ENCODE measurements around the gene CERKL. TPM values are rescaled to one million over a fixed set of nuclear protein-coding genes. Genes with fewer than 3 reads are reported as not detected.

The CERKL gene
- total RNA-seq, 1 donor from 2014 or later, result 2.6 TPM

- H3K27me3 Mint-ChIP-seq, result peaks cover 69% of the 10 kb centered on the region
- no peak overlapping the region for H3K27ac Mint-ChIP-seq
- no peak for TF ChIP-seq CTCF (IDR thresholded peaks at IDR 0.05; ENCODE audit: unreplicated experiment)
- H3K4me3 Mint-ChIP-seq (ENCODE audit: low read depth), result no peak overlapping the region
- H3K36me3 Mint-ChIP-seq (ENCODE audit: insufficient read depth), result no peaks in the 10 kb centered on the region
- no peaks in the 10 kb centered on the region for H3K4me1 Mint-ChIP-seq (ENCODE audit: low read depth)
- no peaks in the 10 kb centered on the region for H3K9me3 Mint-ChIP-seq (ENCODE audit: low read depth)
- DNase-seq (ENCODE audit: low spot score, unreplicated experiment), result no peak
Observed at GRCh38 chr2:181673173-181673572, 16.3 kb upstream of the CERKL start.

- Mint-ChIP-seq H3K4me1 (ENCODE audit: low read depth) (no peaks in the 10 kb centered on the region), H3K27ac (no peak overlapping the region), H3K27me3 (peaks cover 66% of the 10 kb centered on the region), H3K4me3 (ENCODE audit: low read depth) (no peak overlapping the region), H3K9me3 (ENCODE audit: low read depth) (no peaks in the 10 kb centered on the region), H3K36me3 (ENCODE audit: insufficient read depth) (no peaks in the 10 kb centered on the region)
- no peak for DNase-seq (ENCODE audit: low spot score, unreplicated experiment)
- no peak for TF ChIP-seq CTCF (IDR thresholded peaks at IDR 0.05; ENCODE audit: unreplicated experiment)
Observed at GRCh38 chr2:181672255-181673008, 15.5 kb upstream of the CERKL start.

GRCh38 chr2:181670632-181671031 lies 13.7 kb upstream of the CERKL start:
- Mint-ChIP-seq H3K9me3 (ENCODE audit: low read depth) (peaks cover 3% of the 10 kb centered on the region), H3K27ac (no peak overlapping the region)

GRCh38 chr2:181667234-181667633 lies 10.3 kb upstream of the CERKL start:
- Mint-ChIP-seq H3K4me3 (ENCODE audit: low read depth) (no peak overlapping the region), H3K27ac (no peak overlapping the region), H3K27me3 (peaks cover 31% of the 10 kb centered on the region), H3K4me1 (ENCODE audit: low read depth) (no peaks in the 10 kb centered on the region), H3K9me3 (ENCODE audit: low read depth) (peaks cover 3% of the 10 kb centered on the region), H3K36me3 (ENCODE audit: insufficient read depth) (no peaks in the 10 kb centered on the region)
- TF ChIP-seq CTCF (IDR thresholded peaks at IDR 0.05; ENCODE audit: unreplicated experiment), result no peak
- no peak for DNase-seq (ENCODE audit: low spot score, unreplicated experiment)

More at GRCh38 chr2:181670632-181671031, 13.7 kb upstream of the CERKL start:
- no peak for TF ChIP-seq CTCF (IDR thresholded peaks at IDR 0.05; ENCODE audit: unreplicated experiment)
- H3K4me3 Mint-ChIP-seq (ENCODE audit: low read depth), result no peak overlapping the region
- DNase-seq (ENCODE audit: low spot score, unreplicated experiment), result no peak
- peaks cover 62% of the 10 kb centered on the region for H3K27me3 Mint-ChIP-seq
- no peaks in the 10 kb centered on the region for H3K36me3 Mint-ChIP-seq (ENCODE audit: insufficient read depth)
- no peaks in the 10 kb centered on the region for H3K4me1 Mint-ChIP-seq (ENCODE audit: low read depth)

GRCh38 chr2:181662287-181662686 lies 5.4 kb upstream of the CERKL start:
- DNase-seq (ENCODE audit: low spot score, unreplicated experiment), result no peak
- Mint-ChIP-seq H3K9me3 (ENCODE audit: low read depth) (peaks cover 3% of the 10 kb centered on the region), H3K27ac (no peak overlapping the region), H3K27me3 (peaks cover 35% of the 10 kb centered on the region), H3K4me1 (ENCODE audit: low read depth) (peaks cover 10% of the 10 kb centered on the region), H3K4me3 (ENCODE audit: low read depth) (no peak overlapping the region), H3K36me3 (ENCODE audit: insufficient read depth) (no peaks in the 10 kb centered on the region)
- TF ChIP-seq CTCF (IDR thresholded peaks at IDR 0.05; ENCODE audit: unreplicated experiment), result no peak

All from progenitor cell of endocrine pancreas (in vitro differentiated cells).